Astrocyte (in vitro differentiated cells and primary cell): ENCODE results near the gene AVP.

Experiments
- CTCF ChIP-seq: IDR thresholded peaks from 2 replicates; pipeline ENCODE4 v1.5.1; 2011; ENCODE audit warnings: low read depth, mild to moderate bottlenecking, inconsistent platforms, low read length, moderate library complexity; ENCODE audit not compliant: insufficient read depth
- EZH2 ChIP-seq: IDR thresholded peaks from 2 replicates; pipeline ENCODE4 v1.6.1; 2012; ENCODE audit warnings: mild to moderate bottlenecking, low read length, inconsistent platforms; ENCODE audit not compliant: insufficient read depth

- TF ChIP-seq CTCF (no peak), EZH2 (no peak)
Observed at GRCh38 chr20:3045816-3046676, 38.5 kb downstream of the AVP start, which contains the start of gene MRPS26.
